KOPT-K1 (cell line): ENCODE data around the gene CDK5RAP2.

Experiments
- H3K27ac ChIP-seq: fragments of 200-600 bp; sonication (generic); 2 replicates; pipeline ENCODE4 v1.5.1; 2016; ENCODE audit warnings: antibody characterized with exemption, mild to moderate bottlenecking, low read depth, low read length; ENCODE audit not compliant: poor library complexity, severe bottlenecking
- H3K36me3 ChIP-seq: fragments of 200-600 bp; sonication (generic); 2 replicates; pipeline ENCODE4 v1.5.1; 2017; ENCODE audit warnings: antibody characterized with exemption, mild to moderate bottlenecking, low read length, moderate library complexity; ENCODE audit not compliant: insufficient read depth
- H3K9me3 ChIP-seq: fragments of 200-600 bp; sonication (generic); 2 replicates; pipeline ENCODE4 v1.5.1; 2017; ENCODE audit warnings: antibody characterized with exemption, low read length, mild to moderate bottlenecking; ENCODE audit not compliant: insufficient read depth, poor library complexity, severe bottlenecking

CDK5RAP2 gene

GRCh38 chr9:120438836-120439546 lies 141.0 kb downstream of the CDK5RAP2 start:
- H3K27ac ChIP-seq = no peak overlapping the region
- H3K36me3 ChIP-seq = peaks cover 99% of the 10 kb centered on the region
- H3K9me3 ChIP-seq = no peaks in the 10 kb centered on the region

GRCh38 chr9:120438111-120438510 lies 141.9 kb downstream of the CDK5RAP2 start:
- Histone ChIP-seq H3K9me3 (no peaks in the 10 kb centered on the region), H3K36me3 (peaks cover 99% of the 10 kb centered on the region), H3K27ac (no peak overlapping the region)

GRCh38 chr9:120436983-120437475 lies 142.9 kb downstream of the CDK5RAP2 start:
- no peaks in the 10 kb centered on the region for H3K9me3 ChIP-seq
- H3K36me3 ChIP-seq = peaks cover 93% of the 10 kb centered on the region
- H3K27ac ChIP-seq = no peak overlapping the region

- no peak overlapping the region for H3K27ac ChIP-seq
- no peaks in the 10 kb centered on the region for H3K9me3 ChIP-seq
- H3K36me3 ChIP-seq = peaks cover 91% of the 10 kb centered on the region
These were observed 143.5 kb downstream of the CDK5RAP2 start for GRCh38 chr9:120436446-120436845.

- Histone ChIP-seq H3K9me3 (no peaks in the 10 kb centered on the region), H3K36me3 (peaks cover 83% of the 10 kb centered on the region), H3K27ac (no peak overlapping the region)
These were observed 144.9 kb downstream of the CDK5RAP2 start for GRCh38 chr9:120435091-120435490.

- Histone ChIP-seq H3K27ac (no peak overlapping the region), H3K9me3 (no peaks in the 10 kb centered on the region), H3K36me3 (peaks cover 77% of the 10 kb centered on the region)
These were observed 145.4 kb downstream of the CDK5RAP2 start for GRCh38 chr9:120434532-120434931.

- no peak overlapping the region for H3K27ac ChIP-seq
- H3K9me3 ChIP-seq = no peaks in the 10 kb centered on the region
- peaks cover 69% of the 10 kb centered on the region for H3K36me3 ChIP-seq
These were observed 146.3 kb downstream of the CDK5RAP2 start for GRCh38 chr9:120433701-120434100.

GRCh38 chr9:120432600-120432999 lies 147.4 kb downstream of the CDK5RAP2 start:
- no peaks in the 10 kb centered on the region for H3K9me3 ChIP-seq
- no peak overlapping the region for H3K27ac ChIP-seq
- peaks cover 58% of the 10 kb centered on the region for H3K36me3 ChIP-seq

GRCh38 chr9:120431268-120431667 lies 148.7 kb downstream of the CDK5RAP2 start:
- no peaks in the 10 kb centered on the region for H3K9me3 ChIP-seq
- H3K27ac ChIP-seq = no peak overlapping the region
- peaks cover 53% of the 10 kb centered on the region for H3K36me3 ChIP-seq

- peaks cover 72% of the 10 kb centered on the region for H3K36me3 ChIP-seq
- no peak overlapping the region for H3K27ac ChIP-seq
- no peaks in the 10 kb centered on the region for H3K9me3 ChIP-seq
These were observed 155.7 kb downstream of the CDK5RAP2 start for GRCh38 chr9:120424248-120424647.

GRCh38 chr9:120423812-120424211 lies 156.2 kb downstream of the CDK5RAP2 start:
- Histone ChIP-seq H3K9me3 (no peaks in the 10 kb centered on the region), H3K27ac (no peak overlapping the region), H3K36me3 (peaks cover 76% of the 10 kb centered on the region)

- no peak overlapping the region for H3K27ac ChIP-seq
- no peaks in the 10 kb centered on the region for H3K9me3 ChIP-seq
- H3K36me3 ChIP-seq = peaks cover 94% of the 10 kb centered on the region
These were observed 158.0 kb downstream of the CDK5RAP2 start for GRCh38 chr9:120421977-120422376.

- Histone ChIP-seq H3K27ac (no peak overlapping the region), H3K36me3 (peaks cover 84% of the 10 kb centered on the region), H3K9me3 (no peaks in the 10 kb centered on the region)
These were observed 161.7 kb downstream of the CDK5RAP2 start for GRCh38 chr9:120418315-120418714.

- peaks cover 87% of the 10 kb centered on the region for H3K36me3 ChIP-seq
- H3K9me3 ChIP-seq = no peaks in the 10 kb centered on the region
- no peak overlapping the region for H3K27ac ChIP-seq
These were observed 163.1 kb downstream of the CDK5RAP2 start for GRCh38 chr9:120416781-120417427.

GRCh38 chr9:120413121-120414048 lies 166.6 kb downstream of the CDK5RAP2 start:
- Histone ChIP-seq H3K9me3 (no peaks in the 10 kb centered on the region), H3K27ac (no peak overlapping the region), H3K36me3 (peaks cover 88% of the 10 kb centered on the region)
